NCI-H1105 treated with DMSO at 0.1 percent for 48 hours (cell line): ENCODE measurements around the gene GRIP1.
A peak's percentile ranks its signal among the peaks of the same experiment; 100 is the strongest.
"Not testable (repeated sequence)": the region's sequence is repeated elsewhere in the genome, so short reads cannot be mapped to it uniquely, and the experiment has no call there.

ENCODE experiments used
- DNase-seq: peaks from one replicate; lab custom pipeline; 2025; lab: John Stamatoyannopoulos, UW

Gene GRIP1

DNA sequence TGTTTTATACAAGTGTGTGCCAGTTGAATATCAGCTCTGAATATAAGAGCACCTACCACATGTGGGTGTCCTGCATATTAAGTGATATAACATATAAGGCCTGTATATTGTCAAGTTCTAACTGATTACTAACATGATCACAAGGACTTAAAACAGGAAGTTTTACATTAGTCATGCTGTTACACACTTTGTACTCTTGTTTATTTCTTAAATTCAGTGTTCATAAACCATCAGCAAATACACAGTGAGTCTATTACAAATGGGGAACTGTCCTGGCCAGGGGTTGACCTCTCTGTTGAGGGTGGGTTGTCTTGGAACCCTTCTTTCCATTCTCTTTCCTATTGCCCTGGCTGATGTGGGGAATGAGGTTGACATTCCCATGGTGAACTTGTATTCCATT lies 357.4 kb downstream of the GRIP1 start:
- no peak for DNase-seq

DNA sequence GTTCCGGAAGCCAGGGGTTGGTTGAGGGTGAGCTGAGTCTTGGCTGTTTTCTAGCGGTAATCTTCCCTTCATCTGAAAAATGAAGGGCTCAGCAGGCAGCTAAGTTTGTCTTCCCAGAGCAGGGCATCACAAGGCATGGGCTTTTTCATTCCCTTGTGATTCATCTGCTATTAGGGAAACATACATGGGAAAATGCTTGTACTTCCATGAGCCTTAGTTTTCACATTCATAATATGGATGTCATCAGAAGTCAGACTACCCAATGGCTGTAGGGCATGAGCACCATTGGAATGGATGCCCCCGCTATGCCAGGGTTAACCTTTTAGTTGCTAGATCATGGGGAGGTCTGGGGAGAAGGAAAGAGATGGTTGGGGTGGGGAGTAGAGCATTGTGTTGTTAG lies 357.9 kb downstream of the GRIP1 start:
- DNase-seq = no peak

- DNase-seq = no peak
Measured at GRCh38 chr12:66319266-66319954, 359.5 kb downstream of the GRIP1 start.

GRCh38 chr12:66314278-66314677 lies 364.6 kb downstream of the GRIP1 start:
- no peak for DNase-seq

- no peak for DNase-seq
Measured at GRCh38 chr12:66312189-66312588, 366.7 kb downstream of the GRIP1 start.

DNA sequence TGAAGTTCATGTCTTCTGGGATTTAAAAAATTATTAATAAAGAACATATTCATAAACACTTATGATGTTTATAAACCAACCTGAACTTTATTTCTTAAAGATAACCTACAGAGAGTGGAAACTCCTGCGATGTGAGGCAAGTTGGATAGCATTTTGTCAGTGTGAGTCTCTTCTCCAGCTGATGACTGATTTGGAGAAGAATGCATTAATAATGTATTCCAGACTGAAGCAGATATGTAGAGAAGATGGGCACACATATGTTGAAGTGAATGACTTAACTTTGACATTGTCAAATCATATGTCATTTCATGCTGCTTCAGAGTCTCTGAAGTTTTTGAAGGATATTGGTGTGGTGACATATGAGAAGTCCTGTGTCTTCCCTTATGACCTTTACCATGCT lies 369.3 kb downstream of the GRIP1 start:
- DNase-seq = no peak

DNA sequence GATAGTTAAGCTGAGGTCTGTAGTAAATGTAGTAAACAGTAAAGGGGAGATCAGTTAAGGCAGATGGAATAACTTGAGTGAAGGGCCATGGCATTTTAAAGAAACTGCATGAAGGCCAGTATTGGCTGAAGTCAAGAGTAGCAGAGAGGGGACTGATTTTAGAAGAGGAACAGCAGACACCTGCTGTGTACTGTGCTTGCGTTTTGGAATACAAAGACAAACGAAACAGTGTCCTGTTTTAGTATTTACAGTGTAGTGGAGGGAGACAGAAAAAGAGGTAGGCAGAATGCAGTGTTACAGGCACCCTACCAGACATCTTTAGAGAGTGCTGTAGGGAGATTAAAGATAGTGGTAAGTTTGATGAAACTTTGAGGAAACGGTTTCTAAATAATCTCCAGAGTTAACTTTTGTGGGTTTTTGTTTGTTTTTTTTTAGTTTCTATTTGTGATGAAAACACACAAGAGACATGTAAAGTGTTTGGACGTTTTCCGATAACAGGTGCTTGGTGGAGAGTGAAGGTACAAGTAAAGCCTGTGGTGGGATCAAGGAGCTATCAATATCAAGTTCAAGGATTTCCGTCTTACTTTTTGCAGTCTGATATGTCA lies 374.5 kb downstream of the GRIP1 start:
- no peak for DNase-seq

DNA sequence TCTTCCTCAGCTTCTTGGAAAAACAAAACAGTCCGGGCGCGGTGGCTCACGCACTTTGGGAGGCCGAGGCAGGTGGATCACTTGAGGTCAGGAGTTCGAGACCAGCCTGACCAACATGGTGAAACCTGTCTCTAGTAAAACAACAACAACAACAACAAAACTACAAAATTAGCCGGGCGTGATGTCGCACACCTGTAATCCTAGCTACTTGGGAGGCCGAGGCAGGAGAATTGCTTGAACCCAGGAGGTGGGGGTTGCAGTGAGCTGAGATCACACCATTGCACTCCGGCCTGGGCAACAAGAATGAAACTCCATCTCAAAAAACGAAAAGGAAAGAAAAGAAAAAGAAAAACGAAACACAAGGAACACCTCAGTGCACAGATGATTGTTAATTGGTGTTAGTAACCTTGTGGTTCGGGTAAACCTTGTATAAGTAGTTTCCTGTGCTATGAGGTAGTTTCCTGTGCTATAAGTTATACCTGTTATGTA lies 375.5 kb downstream of the GRIP1 start:
- not testable (repeated sequence) for DNase-seq

GRCh38 chr12:66302827-66303169 lies 376.1 kb downstream of the GRIP1 start:
- DNase-seq = no peak

DNA sequence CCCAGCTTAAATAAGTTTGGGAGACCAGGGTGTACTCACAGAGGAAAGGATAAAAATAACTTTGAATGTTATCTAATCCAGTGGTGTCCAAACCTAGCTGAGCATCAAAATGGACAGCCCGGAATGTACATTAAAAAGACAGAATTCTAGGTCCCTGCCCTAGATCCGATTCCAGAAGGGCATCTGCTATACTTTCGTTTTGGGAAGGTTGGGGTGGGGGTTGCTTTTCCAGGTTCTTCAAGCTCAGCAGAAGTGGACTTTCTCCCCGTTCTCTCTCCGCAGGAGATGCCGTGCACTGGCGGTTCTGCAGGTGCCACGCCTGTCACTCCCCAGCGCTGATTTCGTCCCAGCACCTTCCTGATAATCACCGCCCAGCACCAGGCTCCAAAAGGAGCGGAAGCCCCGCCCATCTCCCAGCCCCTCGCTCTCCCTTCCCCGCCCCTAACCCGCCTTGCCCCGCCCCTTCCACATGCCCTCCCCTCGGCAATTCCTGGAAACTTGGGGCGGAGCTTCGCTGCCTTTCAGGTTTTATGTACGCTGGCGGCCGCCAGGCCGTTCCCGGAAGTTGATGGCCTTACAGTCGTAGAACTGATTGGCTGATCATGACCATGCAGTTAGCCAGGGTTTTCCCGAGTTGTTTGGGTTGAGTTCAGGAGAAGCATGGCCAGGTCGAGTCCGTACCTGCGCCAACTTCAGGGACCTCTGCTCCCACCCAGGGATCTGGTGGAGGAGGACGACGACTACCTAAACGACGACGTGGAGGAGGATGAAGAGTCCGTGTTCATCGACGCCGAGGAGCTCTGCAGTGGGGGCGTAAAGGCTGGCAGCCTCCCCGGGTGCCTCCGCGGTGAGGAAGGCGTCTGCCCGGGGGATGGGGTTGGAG lies 376.7 kb downstream of the GRIP1 start, which contains the start of gene HELB:
HELB (plus strand) TSS at position 550 of the 883 bp plus-strand sequence; CDS start at position 661, 111 bp downstream.
- DNase-seq = peak; percentile 96

- DNase-seq = no peak
Measured at GRCh38 chr12:66297923-66298322, 381.0 kb downstream of the GRIP1 start.
